Erythroblast (primary cell): Measurements from ENCODE around the gene CPB2.

Experiments used
- GATA1 ChIP-seq: IDR thresholded peaks from 2 replicates; pipeline ENCODE4 v1.6.1; 2011; ENCODE audit warnings: low read depth, mild to moderate bottlenecking, control low read depth, low read length, moderate library complexity
- POLR2A ChIP-seq: IDR thresholded peaks from 2 replicates; pipeline ENCODE4 v1.6.1; 2011; ENCODE audit warnings: mild to moderate bottlenecking, low read length

DNA sequence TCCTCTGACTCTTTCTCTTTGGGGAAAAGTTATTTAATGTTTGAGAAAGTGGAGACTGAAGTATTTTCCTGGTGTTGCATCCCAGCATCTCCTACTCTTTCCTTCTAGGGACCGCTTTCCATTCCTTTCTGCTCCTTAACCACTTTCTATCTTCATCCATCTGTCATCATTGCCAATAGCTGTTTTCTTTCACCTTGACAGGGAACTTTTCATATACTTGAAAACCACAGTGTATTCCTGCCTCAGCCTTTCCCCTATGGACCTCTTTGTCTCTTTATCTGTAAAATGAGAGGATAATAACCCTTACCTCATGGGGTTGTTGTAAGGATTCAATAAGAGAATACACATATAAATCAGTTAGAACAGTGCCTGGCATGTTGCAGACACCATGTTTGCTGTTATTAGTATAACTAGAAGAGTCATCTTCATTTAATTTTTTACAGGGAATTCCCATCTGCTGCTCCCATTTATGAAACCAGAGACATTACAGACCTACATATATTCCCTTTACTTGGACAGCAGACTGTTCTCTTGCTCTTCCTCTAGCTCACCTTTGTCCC lies 45.4 kb upstream of the CPB2 start:
- no peak for TF ChIP-seq POLR2A
- TF ChIP-seq GATA1 = no peak
